GM18868 (cell line): Measurements from ENCODE around the gene ABCC9.
"Not testable (repeated sequence)": the region's sequence is repeated elsewhere in the genome, so short reads cannot be mapped to it uniquely, and the experiment has no call there.

ENCODE experiments used
- ATAC-seq: cut with Tn5 transposase; IDR thresholded peaks from one replicate; pipeline ENCODE4 v1.9.1; 2021; ENCODE audit warnings: mild to moderate bottlenecking, moderate library complexity; ENCODE audit not compliant: unreplicated experiment

Gene ABCC9

GRCh38 chr12:21938879-21939278 lies 2.3 kb downstream of the ABCC9 start:
- ATAC-seq: no peak

GRCh38 chr12:21934173-21934572 lies 7.1 kb downstream of the ABCC9 start:
- ATAC-seq: no peak

GRCh38 chr12:21933656-21934055 lies 7.6 kb downstream of the ABCC9 start:
- ATAC-seq: no peak

GRCh38 chr12:21929972-21930371 lies 11.3 kb downstream of the ABCC9 start:
- ATAC-seq: not testable (repeated sequence)

GRCh38 chr12:21925296-21925913 lies 15.8 kb downstream of the ABCC9 start:
- no peak for ATAC-seq

- ATAC-seq: no peak
Measured at GRCh38 chr12:21921436-21921835, 19.8 kb downstream of the ABCC9 start.

GRCh38 chr12:21918456-21918855 lies 22.8 kb downstream of the ABCC9 start:
- ATAC-seq: no peak

- ATAC-seq: no peak
Measured at GRCh38 chr12:21913823-21914222, 27.4 kb downstream of the ABCC9 start.

- ATAC-seq: no peak
Measured at GRCh38 chr12:21912318-21912717, 28.9 kb downstream of the ABCC9 start.

GRCh38 chr12:21911832-21912231 lies 29.4 kb downstream of the ABCC9 start:
- ATAC-seq: no peak

GRCh38 chr12:21910657-21911056 lies 30.6 kb downstream of the ABCC9 start:
- ATAC-seq: no peak

- ATAC-seq: no peak
Measured at GRCh38 chr12:21907948-21908837, 33.0 kb downstream of the ABCC9 start.

GRCh38 chr12:21906919-21907493 lies 34.2 kb downstream of the ABCC9 start:
- no peak for ATAC-seq

GRCh38 chr12:21899532-21899931 lies 41.7 kb downstream of the ABCC9 start:
- ATAC-seq: not testable (repeated sequence)

GRCh38 chr12:21895651-21896050 lies 45.6 kb downstream of the ABCC9 start:
- no peak for ATAC-seq

GRCh38 chr12:21894792-21895595 lies 46.2 kb downstream of the ABCC9 start:
- no peak for ATAC-seq

GRCh38 chr12:21893924-21894323 lies 47.3 kb downstream of the ABCC9 start:
- no peak for ATAC-seq

- ATAC-seq: no peak
Measured at GRCh38 chr12:21892341-21892740, 48.9 kb downstream of the ABCC9 start.

GRCh38 chr12:21891751-21892217 lies 49.4 kb downstream of the ABCC9 start:
- no peak for ATAC-seq

GRCh38 chr12:21888276-21888863 lies 52.9 kb downstream of the ABCC9 start:
- ATAC-seq: no peak

GRCh38 chr12:21884936-21885335 lies 56.3 kb downstream of the ABCC9 start:
- no peak for ATAC-seq
